HG03280 (cell line): Measurements from ENCODE around the gene LETM1.

ENCODE experiments used
- ATAC-seq: cut with Tn5 transposase; IDR thresholded peaks from one replicate; pipeline ENCODE4 v1.9.1; 2021; ENCODE audit warnings: mild to moderate bottlenecking, moderate library complexity; ENCODE audit not compliant: unreplicated experiment

LETM1 gene

GRCh38 chr4:1783015-1783414 is 72.9 kb downstream of the LETM1 start:
- ATAC-seq = no peak

DNA sequence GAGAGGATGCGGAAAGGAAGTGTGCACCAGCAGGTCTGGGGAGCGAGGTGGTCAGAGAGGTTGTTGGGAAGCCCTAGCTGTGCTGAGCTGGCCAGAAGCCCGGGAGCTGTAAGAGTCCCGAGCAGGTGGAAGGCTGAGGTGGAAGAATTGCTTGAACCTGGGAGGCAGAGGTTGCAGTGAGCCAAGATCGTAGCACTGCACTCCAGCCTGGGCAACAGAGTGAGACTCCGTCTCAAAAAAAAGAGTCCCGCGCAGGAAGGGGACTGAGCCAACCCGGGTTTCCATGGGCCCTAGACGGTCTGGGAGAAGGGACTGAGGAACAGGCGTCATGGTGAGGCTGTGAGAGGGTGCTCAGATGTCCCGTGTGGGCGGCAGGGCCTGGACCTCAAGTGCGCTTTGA is 75.5 kb downstream of the LETM1 start:
- ATAC-seq = no peak

DNA sequence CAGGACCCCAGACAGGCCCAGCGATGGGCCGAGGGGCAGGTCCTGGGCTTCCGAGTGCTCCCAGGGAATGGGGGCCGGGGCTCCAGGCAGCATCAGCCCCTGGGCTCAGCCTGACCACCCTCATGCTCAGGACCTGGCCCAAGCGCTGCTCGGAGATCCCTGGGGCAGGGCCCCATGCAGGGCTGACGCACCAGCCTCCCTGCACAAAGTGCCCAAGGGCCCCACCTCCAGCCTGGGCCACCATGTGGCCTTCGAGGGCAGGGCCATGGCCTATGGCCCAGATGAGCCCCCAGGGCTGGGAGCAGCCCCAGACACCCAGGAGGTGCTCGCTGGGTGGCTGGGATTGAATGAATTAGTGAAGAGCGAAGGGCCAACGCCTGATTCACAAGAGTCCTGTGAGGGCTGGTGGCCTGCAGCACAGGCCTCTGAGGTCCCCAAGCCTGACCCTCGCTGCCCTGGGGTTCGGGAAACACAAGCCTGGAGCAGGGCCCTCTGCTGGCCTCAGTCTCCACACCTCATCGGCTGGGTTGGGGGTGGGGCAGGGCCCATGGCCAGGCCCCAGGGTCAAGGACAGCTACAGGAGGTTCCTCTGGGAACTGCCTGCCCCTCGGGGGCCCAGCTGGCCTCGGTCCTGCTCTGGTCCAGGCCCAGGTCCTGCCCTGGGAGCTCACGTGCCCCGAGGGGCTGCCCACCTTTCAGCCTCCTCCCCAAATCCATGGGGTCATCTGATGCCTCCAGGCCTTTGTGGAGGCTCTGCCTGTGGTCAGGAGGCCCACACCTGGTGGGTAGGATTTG is 76.2 kb downstream of the LETM1 start:
- no peak for ATAC-seq

DNA sequence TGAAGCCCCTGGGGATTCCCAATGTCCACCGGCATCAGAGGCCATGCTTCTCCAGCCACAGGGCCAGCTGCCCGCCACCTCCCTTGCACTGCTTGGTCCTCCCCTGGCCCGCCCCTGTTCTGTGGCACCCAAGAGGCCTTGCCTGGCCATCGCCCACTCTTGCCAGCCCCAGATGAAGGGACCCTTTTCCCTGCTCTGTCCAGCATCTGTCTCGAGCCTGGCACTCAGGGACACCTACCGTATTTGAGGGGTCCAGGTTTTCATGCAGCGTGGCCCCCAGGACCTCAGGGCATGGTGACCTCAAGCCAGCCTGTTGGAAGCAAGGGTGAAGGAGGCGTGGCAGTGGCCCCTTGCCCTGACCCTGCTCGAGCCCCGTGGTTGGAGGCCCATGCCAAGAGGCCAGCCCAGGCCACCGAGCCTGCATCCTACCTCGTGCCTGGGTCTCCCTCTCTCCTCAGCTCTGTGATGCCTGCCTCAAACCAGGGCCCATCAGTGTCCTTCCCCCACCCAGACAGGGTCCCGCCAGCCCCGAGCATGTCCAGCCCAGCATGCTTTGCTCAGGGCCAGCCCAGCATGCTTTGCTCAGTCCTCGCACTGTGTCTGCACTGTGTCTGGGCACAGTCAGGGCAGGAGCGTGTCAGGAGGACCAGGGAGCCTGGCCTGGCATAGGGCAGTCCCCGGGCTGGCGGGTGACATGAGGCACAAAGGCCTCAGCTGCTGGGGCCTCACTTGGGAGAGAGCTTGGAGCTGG is 77.1 kb downstream of the LETM1 start:
- no peak for ATAC-seq

- no peak for ATAC-seq
Observed at GRCh38 chr4:1777822-1778641, 77.9 kb downstream of the LETM1 start.

DNA sequence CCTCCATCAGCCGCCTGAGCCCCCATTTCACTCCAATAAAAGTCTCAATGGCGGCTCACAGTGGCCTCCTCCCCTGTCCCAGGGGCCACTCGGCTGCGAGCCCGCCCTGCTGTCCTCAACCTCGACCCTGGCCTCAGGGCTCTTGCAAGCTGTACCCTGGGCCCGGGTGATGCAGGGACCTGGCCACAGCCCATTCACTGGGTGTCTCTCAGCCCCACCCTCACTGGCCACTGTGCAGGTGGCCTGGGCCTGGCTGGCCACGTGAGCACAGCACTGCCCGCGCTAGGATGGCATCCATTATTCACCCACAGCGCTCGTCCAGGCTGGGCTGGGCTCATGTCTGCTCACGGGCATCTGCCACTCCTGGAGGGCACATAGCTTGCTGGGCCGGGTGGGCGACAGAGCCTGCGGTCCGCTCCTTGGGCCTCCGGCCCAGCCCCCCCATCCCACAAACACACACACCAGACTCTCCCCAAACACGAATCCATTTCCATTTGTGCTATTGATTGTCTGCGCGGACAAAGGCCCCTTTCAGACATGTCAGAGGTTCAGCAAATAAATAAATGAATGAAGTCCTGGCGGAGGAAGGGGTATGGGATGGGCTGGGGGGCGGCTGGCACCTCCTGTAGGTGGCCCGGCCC is 79.3 kb downstream of the LETM1 start:
- no peak for ATAC-seq

- ATAC-seq = no peak
Observed at GRCh38 chr4:1775731-1776500, 80.0 kb downstream of the LETM1 start.

GRCh38 chr4:1773754-1774153 is 82.2 kb downstream of the LETM1 start:
- ATAC-seq = no peak

GRCh38 chr4:1772853-1773538 is 83.0 kb downstream of the LETM1 start:
- no peak for ATAC-seq

- ATAC-seq = no peak
Observed at GRCh38 chr4:1771555-1772305, 84.2 kb downstream of the LETM1 start.

- no peak for ATAC-seq
Observed at GRCh38 chr4:1770791-1771231, 85.1 kb downstream of the LETM1 start.

DNA sequence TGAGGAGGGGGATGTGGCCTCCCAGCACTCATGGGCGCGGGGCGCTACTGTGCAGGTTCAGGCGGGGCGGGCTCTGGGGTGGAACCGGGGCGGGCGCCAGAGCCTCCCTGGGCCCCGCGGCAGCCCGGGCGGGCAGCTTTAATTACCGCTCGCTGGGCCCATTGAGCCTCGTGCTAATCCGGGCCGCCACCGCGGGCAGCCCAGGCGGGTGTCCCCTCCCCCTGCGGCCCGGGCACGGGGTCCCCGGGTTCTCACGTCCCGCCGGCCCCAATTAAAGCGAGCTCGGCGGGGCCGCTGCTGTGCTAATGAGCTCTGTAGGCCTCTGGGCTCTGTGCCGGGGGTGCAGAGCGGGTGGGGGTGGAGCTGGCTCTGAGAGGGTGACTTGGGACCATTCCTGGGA is 85.7 kb downstream of the LETM1 start:
- ATAC-seq = no peak

DNA sequence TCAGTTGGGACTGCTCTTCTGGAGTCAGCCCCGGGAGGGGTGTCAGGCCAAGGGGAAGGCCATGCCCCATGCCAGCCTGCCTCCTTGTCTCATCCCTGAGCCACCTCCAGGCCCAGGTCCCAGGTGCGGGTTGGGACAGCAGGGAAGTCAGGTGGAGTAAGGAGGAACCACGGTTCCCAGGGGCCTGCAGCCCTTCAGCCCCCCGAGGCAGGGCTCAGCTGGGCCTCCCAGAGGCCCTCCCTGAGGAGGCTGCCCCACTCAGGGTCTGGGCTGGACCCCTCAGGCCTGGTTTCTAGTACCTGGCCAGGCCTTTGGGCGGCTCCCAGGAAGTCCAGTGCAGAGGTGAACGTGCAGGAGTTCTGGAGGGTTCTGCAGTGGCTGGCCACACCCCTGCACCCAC is 86.3 kb downstream of the LETM1 start:
- ATAC-seq = no peak

- ATAC-seq = no peak
Observed at GRCh38 chr4:1768367-1769034, 87.5 kb downstream of the LETM1 start.

DNA sequence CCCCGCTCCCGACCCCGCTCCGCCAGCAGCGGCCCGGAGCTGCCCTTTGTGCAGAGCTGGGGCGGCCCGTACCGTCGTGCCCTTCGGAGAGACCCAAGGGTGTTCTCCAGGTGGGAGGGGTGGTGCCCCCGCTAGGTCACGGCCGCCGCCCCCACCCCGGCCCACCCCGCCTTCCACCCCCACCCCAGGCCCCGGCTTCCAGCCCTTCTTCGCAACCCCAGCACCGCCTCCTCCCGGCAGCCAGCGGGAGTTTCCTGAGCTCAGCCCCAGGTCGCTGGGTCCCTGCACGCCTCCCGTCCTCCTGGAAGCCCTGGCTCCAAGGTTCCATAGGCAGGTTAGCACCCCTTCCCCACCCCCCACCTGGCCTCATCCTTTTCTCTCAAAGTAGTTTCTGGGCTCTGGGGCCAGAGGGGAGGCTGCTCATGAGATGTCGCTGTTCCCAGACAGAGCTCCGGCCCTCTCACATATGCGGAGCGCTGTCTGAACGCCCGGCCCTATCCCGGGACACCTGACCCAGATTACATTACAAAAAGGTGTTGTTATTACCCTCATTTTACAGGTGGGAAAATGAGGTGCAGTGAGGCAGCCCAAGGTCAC is 88.1 kb downstream of the LETM1 start:
- ATAC-seq = no peak

DNA sequence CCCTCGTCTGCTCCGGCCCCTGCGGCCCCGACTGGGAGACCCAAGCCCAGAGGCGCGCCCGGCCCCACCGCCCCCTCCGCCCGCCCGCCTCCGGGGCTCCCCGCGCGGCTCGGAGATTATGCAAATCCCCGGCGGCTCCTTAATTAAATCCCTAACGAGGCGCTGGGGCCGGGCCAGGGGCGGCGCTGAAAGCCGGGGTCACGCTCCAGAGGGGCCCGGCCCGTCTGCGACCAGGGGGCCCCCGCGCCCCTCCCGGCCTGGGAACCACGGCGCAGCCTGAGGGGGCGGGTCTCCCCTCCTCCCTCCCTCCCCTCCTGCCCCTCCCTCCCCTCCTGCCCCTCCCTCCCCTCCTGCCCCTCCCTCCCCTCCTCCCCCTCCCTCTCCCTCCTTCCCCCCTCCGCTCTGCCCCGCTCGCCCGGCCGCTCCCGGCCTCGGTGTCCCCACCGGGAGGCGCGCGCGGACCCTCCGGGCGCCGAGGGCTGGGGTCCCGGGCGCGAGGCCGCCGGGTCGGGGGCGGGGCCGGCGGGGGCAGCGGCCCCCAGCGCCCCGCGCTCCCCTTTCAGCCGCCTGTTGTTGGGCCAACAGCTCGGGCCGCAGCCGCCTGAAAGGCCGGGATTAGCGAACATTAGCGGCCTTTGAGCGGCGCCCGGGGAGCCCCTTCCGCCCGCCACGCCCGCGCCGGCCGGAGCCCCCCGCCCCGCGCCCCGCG is 88.7 kb downstream of the LETM1 start:
- no peak for ATAC-seq
